HEK293T (cell line): Measurements from ENCODE around the gene POLR3B.

Experiments
- SP1 ChIP-seq: fragments of 450-650 bp; IDR thresholded peaks from 2 replicates; pipeline ENCODE4 v1.6.1; 2017
- SUZ12 ChIP-seq: fragments of 450-650 bp; IDR thresholded peaks from 2 replicates; pipeline ENCODE4 v1.6.1; 2016; ENCODE audit warnings: mild to moderate bottlenecking
- TF ChIP-seq, protein P1 (sequence below): fragments of 450-650 bp; IDR thresholded peaks from 2 replicates; pipeline ENCODE4 v1.6.1; 2016

- TF ChIP-seq SP1: no peak
- no peak for TF ChIP-seq SUZ12
- TF ChIP-seq, protein P1, sequence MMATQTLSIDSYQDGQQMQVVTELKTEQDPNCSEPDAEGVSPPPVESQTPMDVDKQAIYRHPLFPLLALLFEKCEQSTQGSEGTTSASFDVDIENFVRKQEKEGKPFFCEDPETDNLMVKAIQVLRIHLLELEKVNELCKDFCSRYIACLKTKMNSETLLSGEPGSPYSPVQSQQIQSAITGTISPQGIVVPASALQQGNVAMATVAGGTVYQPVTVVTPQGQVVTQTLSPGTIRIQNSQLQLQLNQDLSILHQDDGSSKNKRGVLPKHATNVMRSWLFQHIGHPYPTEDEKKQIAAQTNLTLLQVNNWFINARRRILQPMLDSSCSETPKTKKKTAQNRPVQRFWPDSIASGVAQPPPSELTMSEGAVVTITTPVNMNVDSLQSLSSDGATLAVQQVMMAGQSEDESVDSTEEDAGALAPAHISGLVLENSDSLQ: peak; percentile 76
Measured at GRCh38 chr12:106517314-106517713, 159.8 kb downstream of the POLR3B start.
